GM12864 (cell line): Measurements from ENCODE around the gene TIGD6.
"Not testable (repeated sequence)": the region's sequence is repeated elsewhere in the genome, so short reads cannot be mapped to it uniquely, and the experiment has no call there.

Experiments
- DNase-seq: peaks from one replicate; pipeline ENCODE4 v3.0.0-alpha.2; 2011; ENCODE audit warnings: low read depth
- H3K4me3 ChIP-seq: 2 replicates; pipeline ENCODE4 v1.5.1; 2011; ENCODE audit warnings: mild to moderate bottlenecking, low read depth, low read length, control low read depth
- TF ChIP-seq, protein P1 (sequence below): IDR thresholded peaks from 2 replicates; pipeline ENCODE4 v1.5.1; 2011; ENCODE audit warnings: low read depth, mild to moderate bottlenecking, moderate library complexity, low read length, control low read depth, inconsistent platforms; ENCODE audit errors: missing control alignments

TIGD6 gene

DNA sequence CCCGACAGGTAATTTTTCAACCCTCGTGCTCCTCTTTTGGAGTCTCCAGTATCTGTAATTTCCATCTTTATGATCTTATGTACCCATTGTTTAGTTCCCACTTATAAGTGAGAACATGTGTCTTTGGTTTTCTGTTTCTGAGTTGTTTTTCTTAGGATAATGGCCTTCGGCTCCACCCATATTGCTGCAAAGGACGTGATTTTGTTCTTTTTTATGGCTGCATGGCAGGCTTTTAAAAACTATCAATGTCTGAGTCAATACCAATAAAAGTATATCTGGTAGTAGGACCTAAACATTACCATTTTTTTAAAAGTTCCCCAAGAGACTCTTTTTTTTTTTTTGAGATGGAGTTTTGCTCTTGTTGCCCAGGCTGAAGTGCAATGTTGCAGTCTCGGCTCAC lies 43.8 kb downstream of the TIGD6 start:
- TF ChIP-seq, protein P1, sequence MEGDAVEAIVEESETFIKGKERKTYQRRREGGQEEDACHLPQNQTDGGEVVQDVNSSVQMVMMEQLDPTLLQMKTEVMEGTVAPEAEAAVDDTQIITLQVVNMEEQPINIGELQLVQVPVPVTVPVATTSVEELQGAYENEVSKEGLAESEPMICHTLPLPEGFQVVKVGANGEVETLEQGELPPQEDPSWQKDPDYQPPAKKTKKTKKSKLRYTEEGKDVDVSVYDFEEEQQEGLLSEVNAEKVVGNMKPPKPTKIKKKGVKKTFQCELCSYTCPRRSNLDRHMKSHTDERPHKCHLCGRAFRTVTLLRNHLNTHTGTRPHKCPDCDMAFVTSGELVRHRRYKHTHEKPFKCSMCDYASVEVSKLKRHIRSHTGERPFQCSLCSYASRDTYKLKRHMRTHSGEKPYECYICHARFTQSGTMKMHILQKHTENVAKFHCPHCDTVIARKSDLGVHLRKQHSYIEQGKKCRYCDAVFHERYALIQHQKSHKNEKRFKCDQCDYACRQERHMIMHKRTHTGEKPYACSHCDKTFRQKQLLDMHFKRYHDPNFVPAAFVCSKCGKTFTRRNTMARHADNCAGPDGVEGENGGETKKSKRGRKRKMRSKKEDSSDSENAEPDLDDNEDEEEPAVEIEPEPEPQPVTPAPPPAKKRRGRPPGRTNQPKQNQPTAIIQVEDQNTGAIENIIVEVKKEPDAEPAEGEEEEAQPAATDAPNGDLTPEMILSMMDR = no peak
- no peak overlapping the region for H3K4me3 ChIP-seq
- DNase-seq = no peak

DNA sequence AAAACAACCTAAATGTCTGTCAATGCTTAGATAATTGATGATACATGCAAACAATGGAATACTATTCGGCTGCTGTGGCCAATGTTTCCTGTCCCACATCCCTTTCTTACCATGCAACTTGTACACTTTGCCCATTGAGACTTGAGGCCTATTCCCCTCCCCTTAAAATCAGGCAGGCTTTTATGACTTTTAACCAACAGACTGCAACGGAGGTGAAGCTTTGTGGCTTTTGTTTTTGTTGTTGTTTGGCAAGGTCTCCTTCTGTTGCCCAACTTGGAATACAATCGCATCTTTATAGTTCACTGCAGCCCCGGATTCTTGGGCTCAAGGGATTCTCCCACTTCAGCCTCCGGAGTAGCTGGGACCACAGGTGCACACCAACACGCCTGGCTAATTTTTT lies 45.7 kb downstream of the TIGD6 start:
- TF ChIP-seq, protein P1 = no peak
- no peak overlapping the region for H3K4me3 ChIP-seq
- DNase-seq = no peak

DNA sequence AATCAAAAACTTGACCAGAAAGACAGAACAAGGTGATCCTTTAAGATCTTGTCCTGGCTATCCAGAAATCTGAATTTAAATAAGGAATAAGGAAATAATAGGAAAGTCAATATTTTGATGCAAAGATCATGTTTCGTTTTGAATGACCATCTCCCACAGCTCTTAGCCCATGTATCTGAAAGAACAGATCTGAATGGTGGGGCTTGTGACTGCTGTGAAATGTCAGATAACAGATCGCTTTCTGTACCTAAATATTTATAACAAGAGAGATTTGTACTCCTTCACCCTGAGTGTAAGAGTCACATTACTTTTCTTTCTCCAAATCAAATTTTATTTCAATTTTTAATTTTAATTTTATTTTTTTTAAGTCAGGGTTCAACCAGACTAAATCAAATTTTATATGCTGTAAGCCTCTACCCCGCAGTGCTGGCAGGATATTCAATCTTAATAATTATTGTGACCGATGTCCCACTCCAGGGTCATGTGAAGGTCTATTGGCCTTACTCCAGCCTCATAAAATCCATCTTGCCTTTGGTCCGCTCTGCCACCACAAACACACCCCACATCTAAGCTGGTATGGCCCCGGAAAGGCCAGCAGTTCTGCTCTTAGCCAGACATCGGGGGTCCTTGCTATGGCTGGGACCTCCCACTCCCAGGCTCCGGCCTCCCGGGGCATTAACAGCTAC lies 46.9 kb downstream of the TIGD6 start:
- no peak for DNase-seq
- no peak overlapping the region for H3K4me3 ChIP-seq
- TF ChIP-seq, protein P1 = no peak

DNA sequence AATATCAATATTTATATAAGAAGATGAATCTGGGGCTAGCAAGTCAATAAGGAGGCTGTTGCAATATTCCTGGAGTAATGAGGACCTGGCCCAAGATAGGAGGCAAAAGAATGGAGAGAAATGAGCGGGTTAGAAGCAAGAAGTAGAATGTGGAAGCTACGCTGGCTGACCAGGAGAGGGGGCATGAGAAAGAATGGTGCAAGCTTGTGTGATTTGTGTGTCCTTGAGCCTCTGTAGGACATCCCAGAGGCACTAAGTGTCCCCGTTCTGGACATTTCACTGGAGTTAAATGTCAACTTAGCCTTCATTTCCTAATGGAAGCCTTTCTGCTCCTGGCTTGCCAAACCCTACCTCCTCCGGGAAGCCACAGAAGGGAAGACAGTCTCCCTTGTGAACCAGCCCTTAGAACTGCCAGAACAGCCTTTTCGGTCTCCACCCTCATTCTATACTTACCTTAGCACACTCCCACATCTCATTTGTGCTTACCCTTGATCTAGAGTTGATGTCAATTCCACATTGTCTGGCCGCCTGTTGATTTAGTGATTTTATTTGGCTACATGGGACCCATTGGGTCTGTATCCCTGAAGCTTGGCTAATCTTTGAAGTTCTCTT lies 49.2 kb downstream of the TIGD6 start:
- no peak for DNase-seq
- TF ChIP-seq, protein P1 = peak; percentile 32
- H3K4me3 ChIP-seq = no peak overlapping the region

DNA sequence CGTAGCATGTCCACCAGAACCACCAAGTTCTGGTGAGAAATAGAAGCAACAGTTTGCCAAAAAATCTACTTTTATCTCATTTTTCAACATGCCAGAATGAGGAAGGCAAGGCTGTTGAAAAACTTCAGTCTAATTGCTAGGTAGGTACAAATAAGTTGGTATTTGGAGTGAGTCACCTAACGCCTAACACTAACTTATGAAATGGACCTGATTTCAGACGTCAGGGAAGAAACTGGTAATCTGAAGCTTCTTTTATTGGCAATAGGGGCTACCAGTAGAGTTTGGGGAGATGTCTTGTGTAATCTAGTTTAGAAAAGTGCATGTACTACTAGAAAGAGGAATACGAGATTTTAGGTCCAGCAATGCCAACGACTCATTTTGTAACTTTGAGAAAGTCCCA lies 51.5 kb downstream of the TIGD6 start:
- H3K4me3 ChIP-seq = no peak overlapping the region
- no peak for DNase-seq
- TF ChIP-seq, protein P1 = no peak

DNA sequence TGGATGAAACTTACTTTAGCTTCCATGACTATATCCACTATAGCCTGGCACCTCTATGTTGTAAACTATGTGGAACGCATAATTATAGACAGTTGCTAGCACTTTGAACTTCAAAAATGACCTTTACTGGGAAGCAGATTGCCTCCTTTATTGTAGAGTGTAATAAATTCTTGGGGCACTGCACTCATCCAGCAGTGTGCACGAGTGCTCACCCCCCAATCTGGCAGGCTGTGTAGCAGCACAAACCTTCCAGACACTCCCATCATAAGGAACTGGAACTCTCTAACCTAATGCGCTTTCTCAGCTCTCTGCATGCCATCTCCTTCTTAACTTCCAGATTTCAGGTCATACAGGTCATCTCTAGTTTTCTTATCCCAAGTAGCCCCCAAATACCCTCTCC lies 54.3 kb downstream of the TIGD6 start:
- no peak overlapping the region for H3K4me3 ChIP-seq
- TF ChIP-seq, protein P1 = no peak
- DNase-seq = no peak

DNA sequence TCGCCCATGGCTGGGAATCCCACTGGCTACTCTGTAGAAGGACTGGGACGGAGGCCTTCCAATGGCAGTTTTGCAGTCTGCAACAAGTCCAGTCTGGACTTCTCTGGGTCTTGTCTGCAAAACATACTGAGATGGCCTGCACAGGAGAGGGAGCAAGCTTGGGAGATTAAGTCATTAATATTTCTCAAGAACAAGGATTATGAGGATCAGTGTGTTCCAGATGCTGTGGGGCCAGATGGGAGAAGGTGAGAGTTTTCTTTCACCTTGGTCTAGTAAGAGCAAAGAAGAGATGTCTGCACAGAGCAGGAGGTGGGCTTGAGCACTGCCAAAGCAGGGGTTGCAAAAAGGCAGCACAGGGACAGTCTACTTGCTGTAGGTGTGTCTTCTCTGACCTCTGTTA lies 55.8 kb downstream of the TIGD6 start, which contains the start of gene PDE6A:
Gene PDE6A (minus strand): TSS at position 128 of the 400 bp plus-strand sequence. CDS start 120 bp downstream, at position 8.
- H3K4me3 ChIP-seq = no peak within 1 kb of the TSS
- DNase-seq = no peak
- TF ChIP-seq, protein P1 = no peak

DNA sequence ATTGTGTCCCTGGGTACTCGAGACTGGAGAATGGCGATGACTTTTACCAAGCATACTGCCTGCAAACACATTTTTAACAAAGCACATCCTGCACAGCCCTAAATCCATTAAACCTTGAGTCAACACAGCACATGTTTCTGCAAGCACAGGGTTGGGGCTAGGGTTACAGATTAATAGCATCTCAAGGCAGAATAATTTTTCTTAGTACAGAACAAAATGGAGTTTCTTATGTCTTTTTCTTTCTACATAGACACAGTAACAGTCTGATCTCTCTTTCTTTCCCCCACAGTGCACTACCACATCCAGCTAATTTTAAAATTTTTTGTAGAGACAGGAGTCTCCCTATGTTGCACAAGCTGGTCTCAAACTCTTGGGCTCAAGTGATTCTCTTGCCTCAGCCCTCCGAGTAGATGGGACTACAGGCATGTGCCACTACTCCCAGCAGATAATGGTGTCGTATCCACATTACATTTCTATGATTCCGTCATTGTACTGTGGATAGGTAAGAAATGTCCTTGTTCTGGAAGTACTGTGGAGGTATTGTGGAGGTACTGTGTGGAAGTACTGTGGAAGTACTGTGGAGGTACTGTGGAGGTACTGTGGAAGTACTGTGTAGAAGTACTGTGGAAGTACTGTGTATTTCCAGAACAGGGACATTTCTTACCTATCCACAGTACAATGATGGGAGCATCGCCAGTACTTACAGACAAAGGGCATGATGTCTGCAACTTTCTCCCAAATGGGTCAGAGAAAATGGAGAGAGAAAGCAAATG lies 57.1 kb downstream of the TIGD6 start:
- not testable (repeated sequence) for H3K4me3 ChIP-seq, DNase-seq
